ENCODE results near the gene SPAG9.

- TF ChIP-seq, protein P1, sequence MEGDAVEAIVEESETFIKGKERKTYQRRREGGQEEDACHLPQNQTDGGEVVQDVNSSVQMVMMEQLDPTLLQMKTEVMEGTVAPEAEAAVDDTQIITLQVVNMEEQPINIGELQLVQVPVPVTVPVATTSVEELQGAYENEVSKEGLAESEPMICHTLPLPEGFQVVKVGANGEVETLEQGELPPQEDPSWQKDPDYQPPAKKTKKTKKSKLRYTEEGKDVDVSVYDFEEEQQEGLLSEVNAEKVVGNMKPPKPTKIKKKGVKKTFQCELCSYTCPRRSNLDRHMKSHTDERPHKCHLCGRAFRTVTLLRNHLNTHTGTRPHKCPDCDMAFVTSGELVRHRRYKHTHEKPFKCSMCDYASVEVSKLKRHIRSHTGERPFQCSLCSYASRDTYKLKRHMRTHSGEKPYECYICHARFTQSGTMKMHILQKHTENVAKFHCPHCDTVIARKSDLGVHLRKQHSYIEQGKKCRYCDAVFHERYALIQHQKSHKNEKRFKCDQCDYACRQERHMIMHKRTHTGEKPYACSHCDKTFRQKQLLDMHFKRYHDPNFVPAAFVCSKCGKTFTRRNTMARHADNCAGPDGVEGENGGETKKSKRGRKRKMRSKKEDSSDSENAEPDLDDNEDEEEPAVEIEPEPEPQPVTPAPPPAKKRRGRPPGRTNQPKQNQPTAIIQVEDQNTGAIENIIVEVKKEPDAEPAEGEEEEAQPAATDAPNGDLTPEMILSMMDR (conservative IDR thresholded peaks at IDR 0.05; ENCODE audit: low read depth, low read length), result no peak
- no peak for TF ChIP-seq EZH2 (IDR thresholded peaks at IDR 0.05; ENCODE audit: low read length, unreplicated experiment)
These were observed 166.0 kb downstream of the SPAG9 start for GRCh38 chr17:50954641-50955121.
